IMR-90 (cell line): ENCODE measurements around the gene KLC1. TPM values are rescaled to one million over a fixed set of nuclear protein-coding genes. Genes with fewer than 3 reads are reported as not detected.
A peak's percentile ranks its signal among the peaks of the same experiment; 100 is the strongest.

Experiments used
- ATAC-seq: fragments of 200-7000 bp; cut with Tn5 transposase; 2 replicates; pipeline ENCODE4 v1.9.1; 2020; ENCODE audit warnings: low read depth, mild to moderate bottlenecking, moderate library complexity
- BruUV-seq: library from RNA; stranded (reverse); fragments of 400-500 nt; replicated peaks from 2 replicates; lab custom pipeline; 2021; lab: Mats Ljungman, UMichigan
- CTCF ChIA-PET: fragments of 300-600 bp; formaldehyde crosslinking; extraction: SDS; loops from one replicate; lab custom pipeline; 2021; ENCODE audit warnings: antibody characterized with exemption; lab: Yijun Ruan, JAX
- POLR2A ChIA-PET: fragments of 300-600 bp; sonication (Branson Sonifier 250); formaldehyde crosslinking; loops from one replicate; lab custom pipeline; 2022; ENCODE audit warnings: antibody characterized with exemption; ENCODE audit not compliant: unreplicated experiment; lab: Charles Lee
- DNase-seq: peaks from one replicate; pipeline ENCODE4 v3.0.0; 2013
- H2AFZ ChIP-seq: replicated peaks from 2 replicates; pipeline ENCODE3; 2013; ENCODE audit warnings: low read length, mild to moderate bottlenecking; ENCODE audit not compliant: poor library complexity
- H2AK5ac ChIP-seq: 2 replicates; pipeline ENCODE4 v1.6.1; 2013; ENCODE audit warnings: low read depth, low read length, inconsistent platforms
- H2AK9ac ChIP-seq: replicated peaks from 2 replicates; pipeline ENCODE3; 2013; ENCODE audit warnings: mild to moderate bottlenecking, low read depth, low read length, moderate library complexity; ENCODE audit not compliant: poor library complexity
- H2BK120ac ChIP-seq: 2 replicates; pipeline ENCODE4 v1.6.1; 2013; ENCODE audit warnings: low read depth, low read length, inconsistent platforms
- H2BK15ac ChIP-seq: 3 replicates; pipeline ENCODE4 v1.6.1; 2013; ENCODE audit warnings: low read depth, low read length, inconsistent platforms
- H2BK20ac ChIP-seq: 2 replicates; pipeline ENCODE4 v1.6.1; 2013; ENCODE audit warnings: low read depth, mild to moderate bottlenecking, inconsistent platforms, low read length, moderate library complexity
- H2BK5ac ChIP-seq: 2 replicates; pipeline ENCODE4 v1.6.1; 2013; ENCODE audit warnings: mild to moderate bottlenecking, low read depth, low read length, inconsistent platforms; ENCODE audit not compliant: poor library complexity, severe bottlenecking
- H3K14ac ChIP-seq: replicated peaks from 2 replicates; pipeline ENCODE4 v1.6.1; 2013; ENCODE audit warnings: low read depth, low read length, inconsistent platforms
- H3K18ac ChIP-seq: 2 replicates; pipeline ENCODE4 v1.6.1; 2013; ENCODE audit warnings: low read depth, low read length, control low read depth
- H3K23ac ChIP-seq: 2 replicates; pipeline ENCODE4 v1.6.1; 2013; ENCODE audit warnings: low read depth, low read length, inconsistent platforms
- H3K27ac ChIP-seq: 2 replicates; pipeline ENCODE4 v1.5.1; 2013; ENCODE audit warnings: mild to moderate bottlenecking, control low read depth, low read length; ENCODE audit not compliant: insufficient read depth
- H3K27me3 ChIP-seq: 2 replicates; pipeline ENCODE4 v1.6.1; 2013; ENCODE audit warnings: low read length; ENCODE audit not compliant: control insufficient read depth, insufficient read depth
- H3K36me3 ChIP-seq: 2 replicates; pipeline ENCODE4 v1.6.1; 2013; ENCODE audit warnings: low read length, mixed read lengths; ENCODE audit not compliant: control insufficient read depth, insufficient read depth
- H3K4ac ChIP-seq: 2 replicates; pipeline ENCODE4 v1.6.1; 2013; ENCODE audit warnings: low read depth, low read length, inconsistent platforms
- H3K4me1 ChIP-seq: 2 replicates; pipeline ENCODE4 v1.6.1; 2013; ENCODE audit warnings: low read length, mixed read lengths; ENCODE audit not compliant: control insufficient read depth, insufficient read depth
- H3K4me2 ChIP-seq: 2 replicates; pipeline ENCODE4 v1.6.1; 2013; ENCODE audit warnings: low read depth, mild to moderate bottlenecking, control low read depth, low read length, moderate library complexity
- H3K4me3 ChIP-seq: 2 replicates; pipeline ENCODE4 v1.5.1; 2013; ENCODE audit warnings: low read depth, mild to moderate bottlenecking, control low read depth, low read length, moderate library complexity; ENCODE audit not compliant: insufficient read depth
- H3K56ac ChIP-seq: 2 replicates; pipeline ENCODE4 v1.6.1; 2013; ENCODE audit warnings: low read length, inconsistent platforms; ENCODE audit not compliant: insufficient read depth; ENCODE audit errors: extremely low read depth
- H3K79me1 ChIP-seq, 2 experiments: 2 replicates each; pipeline ENCODE4 v1.6.1; 2013; ENCODE audit warnings: low read length in 2 of 2, inconsistent platforms in 1 of 2, low read depth in 1 of 2
- H3K9ac ChIP-seq: 2 replicates; pipeline ENCODE4 v1.6.1; 2013; ENCODE audit warnings: low read depth, low read length, control low read depth
- H3K9me1 ChIP-seq: 2 replicates; pipeline ENCODE4 v1.6.1; 2013; ENCODE audit warnings: low read length, inconsistent platforms; ENCODE audit not compliant: insufficient read depth
- H3K9me3 ChIP-seq: 2 replicates; pipeline ENCODE4 v1.6.1; 2013; ENCODE audit warnings: low read length; ENCODE audit not compliant: control insufficient read depth, insufficient read depth
- H4K20me1 ChIP-seq: 2 replicates; pipeline ENCODE4 v1.6.1; 2013; ENCODE audit warnings: low read length, inconsistent platforms; ENCODE audit not compliant: insufficient read depth
- H4K5ac ChIP-seq: 2 replicates; pipeline ENCODE4 v1.6.1; 2013; ENCODE audit warnings: mild to moderate bottlenecking, low read depth, low read length, control low read depth
- H4K8ac ChIP-seq, 2 experiments: 2 replicates each; pipeline ENCODE4 v1.6.1; 2013; ENCODE audit warnings: low read depth in 2 of 2, low read length in 2 of 2, control low read depth in 1 of 2, inconsistent platforms in 1 of 2
- H4K91ac ChIP-seq: 2 replicates; pipeline ENCODE4 v1.6.1; 2013; ENCODE audit warnings: low read depth, low read length, inconsistent platforms; ENCODE audit not compliant: insufficient read depth
- BHLHE40 ChIP-seq: fragments of 150-350 bp; IDR thresholded peaks from 2 replicates; pipeline ENCODE4 v1.6.1; 2016; ENCODE audit warnings: mild to moderate bottlenecking, low read depth, low read length
- CEBPB ChIP-seq: IDR thresholded peaks from 2 replicates; pipeline ENCODE4 v1.6.1; 2012; ENCODE audit warnings: low read depth, low read length, improper control_type of control experiment
- CHD1 ChIP-seq: IDR thresholded peaks from 2 replicates; pipeline ENCODE4 v1.6.1; 2012; ENCODE audit warnings: low read depth, low read length, improper control_type of control experiment
- FOS ChIP-seq: fragments of 150-350 bp; IDR thresholded peaks from 2 replicates; pipeline ENCODE4 v1.6.1; 2016; ENCODE audit warnings: low read depth, low read length
- MAFK ChIP-seq: IDR thresholded peaks from 2 replicates; pipeline ENCODE4 v1.6.1; 2012; ENCODE audit warnings: low read depth, low read length, improper control_type of control experiment
- NFE2L2 ChIP-seq: fragments of 150-350 bp; IDR thresholded peaks from 2 replicates; pipeline ENCODE4 v1.6.1; 2016; ENCODE audit warnings: low read depth, mild to moderate bottlenecking, low read length
- POLR2A ChIP-seq: IDR thresholded peaks from 2 replicates; pipeline ENCODE4 v1.6.1; 2012; ENCODE audit warnings: mild to moderate bottlenecking, low read depth, low read length
- RAD21 ChIP-seq: IDR thresholded peaks from 2 replicates; pipeline ENCODE4 v1.6.1; 2012; ENCODE audit warnings: low read length, improper control_type of control experiment
- RCOR1 ChIP-seq: IDR thresholded peaks from 2 replicates; pipeline ENCODE4 v1.6.1; 2012; ENCODE audit warnings: mild to moderate bottlenecking, low read length, improper control_type of control experiment; ENCODE audit not compliant: insufficient replicate concordance
- WGBS, 2 experiments: methylation state at CpG; one replicate each; pipeline versions ENCODE4 v1.1.5 to v1.1.7; 2013; ENCODE audit warnings: missing lambda C conversion rate in 2 of 2; ENCODE audit not compliant: insufficient read length in 1 of 2; ENCODE audit errors: extremely low coverage in 2 of 2; 5-methylcytosine and 5-hydroxymethylcytosine counted together
- dilution Hi-C: fragments of 300-500 bp; cut with HindIII; formaldehyde crosslinking; loops from one replicate; pipeline ENCODE4 v1.14.3; 2018; ENCODE audit warnings: low sequenced_read_pairs; ENCODE audit not compliant: unreplicated experiment
- in situ Hi-C: fragments of 300-500 bp; cut with MboI; formaldehyde crosslinking; loops from 3 replicates; pipeline ENCODE4 v1.14.3; 2019; ENCODE audit warnings: low sequenced_read_pairs, inconsistent platforms, mixed read lengths
- intact Hi-C: fragments of 100-400 bp; cut with micrococcal nuclease; formaldehyde crosslinking; loops from 2 replicates; pipeline ENCODE4 v1.10.0; 2022
- polyA plus RNA-seq, 3 experiments: library from polyadenylated mRNA; depleted of rRNA; stranded (reverse); fragments of >200 nt; gene quantifications; 2 replicates each; pipeline ENCODE4 v1.2.3, GENCODE V29; 2012; ENCODE audit warnings: low replicate concordance in 1 of 3
- total RNA-seq: library from RNA; depleted of rRNA; stranded (reverse); fragments of >200 nt; gene quantifications from 2 replicates; pipeline ENCODE4 v1.2.3, GENCODE V29; 2012
- TF ChIP-seq, protein P1 (sequence below): fragments of 150-350 bp; IDR thresholded peaks from 2 replicates; pipeline ENCODE4 v1.6.1; 2016; ENCODE audit warnings: low read depth, mild to moderate bottlenecking, low read length, moderate library complexity, borderline replicate concordance

KLC1 gene
- total and polyA plus RNA-seq, 2 of the 4 experiments (the other 2 are of a cell fraction), result 101 to 157 TPM

DNA sequence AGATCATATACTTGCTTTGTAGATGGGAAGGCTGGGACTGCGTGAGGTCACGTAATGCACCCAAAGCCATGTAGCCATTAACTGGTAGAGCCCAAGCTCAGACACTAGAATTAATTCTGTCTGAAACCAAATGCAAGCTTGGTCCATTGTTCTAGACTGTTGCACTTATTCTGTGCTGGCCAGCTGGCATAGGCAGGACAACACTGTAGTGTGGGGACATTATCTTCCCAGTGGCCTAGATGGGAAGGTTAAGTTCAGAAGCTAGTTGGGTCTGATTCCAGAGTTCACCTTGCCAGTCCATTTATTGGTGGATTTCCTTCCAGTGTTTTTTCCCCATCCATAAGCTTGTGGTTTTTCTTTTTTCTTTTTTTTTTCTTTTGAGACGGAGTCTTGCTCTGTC, 39.1 kb downstream of the KLC1 start:
- Histone ChIP-seq H3K9me3 (no peaks in the 10 kb centered on the region), H2BK5ac (peak overlapping the region; percentile 15), H3K14ac (no peak overlapping the region), H3K4me2 (no peak overlapping the region), H3K23ac (no peak overlapping the region), H3K4me3 (no peak overlapping the region), H2BK20ac (no peak overlapping the region), H2AK9ac (no peak overlapping the region), H3K27ac (no peak overlapping the region), H3K36me3 (peaks cover 52% of the 10 kb centered on the region), H2BK120ac (no peak overlapping the region), H3K9ac (no peak overlapping the region), H4K20me1 (peaks cover 15% of the 10 kb centered on the region), H4K5ac (no peak overlapping the region), H2AFZ (no peak overlapping the region), H4K91ac (no peak overlapping the region), H3K4ac (no peak overlapping the region), H3K27me3 (no peaks in the 10 kb centered on the region), H3K18ac (no peak overlapping the region), H3K9me1 (peaks cover 10% of the 10 kb centered on the region), H3K56ac (no peak overlapping the region), H4K8ac (no peak overlapping the region), H3K79me1 (peaks cover 25 to 65% of the 10 kb centered on the region in 2 experiments), H2BK15ac (no peak overlapping the region), H3K4me1 (peaks cover 12% of the 10 kb centered on the region), H2AK5ac (no peak overlapping the region)
- ChIA-PET POLR2A (no interaction called here), CTCF (interaction anchor here (0.6 kb wide), 2 partner anchors 40 to 95 kb away, joined by 4 to 11 read pairs; no protein-coding TSS in a partner anchor)
- no peak for ATAC-seq
- dilution Hi-C loops (no loop called here), in situ Hi-C loops (no loop called here), intact Hi-C loops (no loop called here)
- WGBS, 2 experiments, result 100% methylated on average over 2 of the region's 3 CpGs; no CpG with 5 or more reads in 1 of the 2 experiments
- TF ChIP-seq RAD21 (no peak), RCOR1 (no peak), CEBPB (no peak), POLR2A (no peak), BHLHE40 (no peak), CHD1 (no peak), FOS (no peak), NFE2L2 (no peak), MAFK (no peak)
- TF ChIP-seq, protein P1, sequence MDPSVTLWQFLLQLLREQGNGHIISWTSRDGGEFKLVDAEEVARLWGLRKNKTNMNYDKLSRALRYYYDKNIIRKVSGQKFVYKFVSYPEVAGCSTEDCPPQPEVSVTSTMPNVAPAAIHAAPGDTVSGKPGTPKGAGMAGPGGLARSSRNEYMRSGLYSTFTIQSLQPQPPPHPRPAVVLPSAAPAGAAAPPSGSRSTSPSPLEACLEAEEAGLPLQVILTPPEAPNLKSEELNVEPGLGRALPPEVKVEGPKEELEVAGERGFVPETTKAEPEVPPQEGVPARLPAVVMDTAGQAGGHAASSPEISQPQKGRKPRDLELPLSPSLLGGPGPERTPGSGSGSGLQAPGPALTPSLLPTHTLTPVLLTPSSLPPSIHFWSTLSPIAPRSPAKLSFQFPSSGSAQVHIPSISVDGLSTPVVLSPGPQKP, result no peak
- BruUV-seq, result no TSS peak
- no peak for DNase-seq
